GM10248 (cell line): ENCODE data around the gene BRF1.

Experiments
- CTCF ChIA-PET: fragments of 300-600 bp; sonication (Branson Sonifier 250); formaldehyde crosslinking; extraction: SDS; loops from one replicate; lab custom pipeline; 2021; ENCODE audit warnings: antibody characterized with exemption; lab: Yijun Ruan, JAX
- POLR2A ChIA-PET: fragments of 350-650 bp; sonication (Branson Sonifier 250); formaldehyde crosslinking; extraction: SDS; loops from one replicate; lab custom pipeline; 2020; ENCODE audit warnings: antibody characterized with exemption; lab: Yijun Ruan, JAX
- DNase-seq: peaks from one replicate; pipeline ENCODE4 v3.0.0; 2012; ENCODE audit errors: extremely low spot score
- TF ChIP-seq, protein P1 (sequence below): IDR thresholded peaks from 2 replicates; pipeline ENCODE4 v1.5.1; 2012; ENCODE audit warnings: mild to moderate bottlenecking, low read depth; ENCODE audit errors: extremely low read depth, missing control alignments, control extremely low read depth

The BRF1 gene

DNA sequence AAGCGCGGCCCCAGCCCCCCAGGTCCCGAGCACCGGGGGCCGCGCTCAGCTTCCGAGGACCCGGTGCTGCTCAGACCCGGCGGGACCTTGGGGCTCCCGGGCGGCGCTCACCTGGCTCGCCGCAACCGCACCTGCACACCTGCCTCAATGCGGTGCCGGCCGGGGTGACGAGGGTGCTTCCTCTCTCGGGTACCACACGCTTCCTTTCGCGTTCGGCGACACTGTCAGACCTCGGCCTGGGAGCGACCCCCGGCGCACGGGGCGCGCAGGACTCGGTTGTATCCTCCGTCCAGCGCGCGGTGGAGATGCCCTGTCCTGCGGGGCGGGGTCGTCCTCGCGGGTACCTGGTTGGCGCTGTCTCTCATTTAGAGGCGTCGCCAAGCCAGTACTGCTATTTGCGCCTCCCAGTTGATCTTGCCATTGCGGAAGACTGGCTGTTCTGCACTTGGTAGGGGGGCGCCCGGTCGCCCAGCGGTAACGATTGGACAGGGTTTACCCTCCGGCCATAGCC lies 14.5 kb upstream of the BRF1 start:
- ChIA-PET CTCF (interaction anchor here (1.0 to 1.4 kb wide), 2 partner anchors 23 to 56 kb away, joined by 3 read pairs; no protein-coding TSS in a partner anchor), POLR2A (interaction anchor here (1.5 kb wide), 1 partner anchor 14 kb away, joined by 9 read pairs; the partner anchor contains the start of gene BRF1)
- no peak for DNase-seq
- TF ChIP-seq, protein P1, sequence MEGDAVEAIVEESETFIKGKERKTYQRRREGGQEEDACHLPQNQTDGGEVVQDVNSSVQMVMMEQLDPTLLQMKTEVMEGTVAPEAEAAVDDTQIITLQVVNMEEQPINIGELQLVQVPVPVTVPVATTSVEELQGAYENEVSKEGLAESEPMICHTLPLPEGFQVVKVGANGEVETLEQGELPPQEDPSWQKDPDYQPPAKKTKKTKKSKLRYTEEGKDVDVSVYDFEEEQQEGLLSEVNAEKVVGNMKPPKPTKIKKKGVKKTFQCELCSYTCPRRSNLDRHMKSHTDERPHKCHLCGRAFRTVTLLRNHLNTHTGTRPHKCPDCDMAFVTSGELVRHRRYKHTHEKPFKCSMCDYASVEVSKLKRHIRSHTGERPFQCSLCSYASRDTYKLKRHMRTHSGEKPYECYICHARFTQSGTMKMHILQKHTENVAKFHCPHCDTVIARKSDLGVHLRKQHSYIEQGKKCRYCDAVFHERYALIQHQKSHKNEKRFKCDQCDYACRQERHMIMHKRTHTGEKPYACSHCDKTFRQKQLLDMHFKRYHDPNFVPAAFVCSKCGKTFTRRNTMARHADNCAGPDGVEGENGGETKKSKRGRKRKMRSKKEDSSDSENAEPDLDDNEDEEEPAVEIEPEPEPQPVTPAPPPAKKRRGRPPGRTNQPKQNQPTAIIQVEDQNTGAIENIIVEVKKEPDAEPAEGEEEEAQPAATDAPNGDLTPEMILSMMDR: no peak

DNA sequence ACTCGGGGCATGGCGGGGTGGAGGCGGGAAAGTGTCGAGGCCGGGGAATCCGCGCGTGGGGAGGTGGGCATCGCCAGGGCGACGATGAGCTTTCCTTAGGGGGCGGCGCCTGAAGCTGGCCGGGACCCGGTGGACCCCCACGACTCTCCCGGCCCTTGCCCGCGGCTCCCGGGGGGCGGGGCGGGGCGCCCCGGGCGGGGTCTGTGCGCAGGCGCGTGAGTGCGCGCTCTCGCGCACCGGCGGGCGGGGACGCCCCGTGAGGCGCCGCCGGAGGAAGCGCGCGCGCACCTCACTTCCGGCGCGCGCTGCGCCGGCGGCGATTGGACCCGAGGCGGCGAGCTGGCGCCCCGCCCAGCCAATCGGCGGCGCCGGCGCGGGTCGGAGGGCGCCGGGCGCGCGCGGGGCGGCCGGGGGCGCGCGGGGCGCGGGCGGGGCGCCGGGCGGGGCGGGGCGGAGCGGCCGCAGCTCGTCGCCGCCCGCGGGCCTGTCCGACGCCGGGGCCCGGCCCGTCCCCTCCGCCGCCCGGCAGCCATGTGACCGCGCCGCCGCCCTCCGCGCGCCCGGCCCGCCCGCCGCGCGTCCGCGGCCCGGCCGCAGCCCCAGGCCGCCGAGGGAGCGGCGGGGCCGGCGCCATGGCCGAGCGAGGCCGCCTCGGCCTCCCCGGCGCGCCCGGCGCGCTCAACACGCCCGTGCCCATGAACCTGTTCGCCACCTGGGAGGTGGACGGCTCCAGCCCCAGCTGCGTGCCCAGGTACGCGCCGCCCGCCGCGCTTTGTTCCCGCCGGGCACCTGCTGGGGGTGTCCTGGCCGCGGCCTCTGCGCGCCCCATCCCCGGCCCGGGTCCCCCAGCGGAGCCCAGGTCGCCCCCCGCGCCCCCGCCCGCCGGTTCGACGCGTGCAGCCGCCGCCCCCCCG lies 13.7 kb upstream of the BRF1 start, which contains the start of gene PACS2:
Gene PACS2 (plus strand): TSS at position 462 of the 914 bp plus-strand sequence. CDS start 171 bp downstream, at position 633.
- CTCF ChIA-PET: interaction anchor here (0.7 to 1.4 kb wide), 6 partner anchors 17 to 175 kb away, joined by 3 read pairs; no protein-coding TSS in a partner anchor
- TF ChIP-seq, protein P1: no peak
- POLR2A ChIA-PET: interaction anchor here (0.9 to 1.5 kb wide), 2 partner anchors 14 to 66 kb away, joined by 3 to 9 read pairs; partner anchors contain the start of genes BRF1 and BTBD6

DNA sequence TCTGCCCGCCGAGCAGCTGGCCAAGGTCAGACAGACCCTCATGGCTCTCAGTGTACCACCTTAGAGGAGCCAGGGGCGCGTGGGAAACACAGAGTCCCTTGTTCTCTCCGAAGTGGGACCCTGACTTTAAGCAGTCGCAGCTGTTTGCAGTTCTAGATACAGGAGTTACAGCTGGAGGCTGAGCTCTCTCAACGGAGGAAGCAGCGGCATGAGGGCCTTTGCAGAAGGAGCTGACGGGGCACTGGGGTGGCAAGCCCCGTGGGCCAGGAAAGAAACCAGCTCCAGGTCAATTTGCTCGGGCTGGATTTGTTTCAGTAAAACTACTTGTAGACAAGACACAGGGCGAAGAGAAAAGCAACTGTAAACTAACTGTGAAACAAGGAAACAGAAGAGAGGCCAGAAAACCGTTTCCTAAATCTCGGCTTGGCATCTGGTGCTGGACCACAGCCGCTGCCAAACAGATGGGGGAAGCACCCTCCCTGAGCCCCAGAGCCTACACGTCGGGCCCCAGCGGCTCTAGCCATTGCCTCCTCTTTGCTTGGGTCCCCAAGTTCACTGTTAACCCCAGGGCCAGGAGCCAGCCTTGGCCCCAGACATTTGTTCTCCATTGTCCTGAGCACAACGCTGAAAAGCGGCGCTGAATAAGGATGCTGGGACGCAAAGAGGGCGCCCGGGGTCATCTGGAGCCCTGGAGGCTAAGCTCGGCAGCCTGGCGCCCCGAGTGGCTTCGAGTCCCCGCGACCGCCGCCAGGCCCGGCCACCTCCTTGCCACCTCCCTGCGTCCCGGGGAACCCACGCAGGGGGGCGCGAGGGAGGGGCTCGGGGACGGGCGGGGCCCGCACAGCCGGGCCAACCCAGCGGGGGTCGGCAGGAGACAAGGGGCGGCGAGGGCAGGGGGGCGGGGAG lies 12.8 kb upstream of the BRF1 start:
- CTCF ChIA-PET: interaction anchor here (1.0 to 1.4 kb wide), 5 partner anchors 16 to 176 kb away, joined by 3 read pairs; no protein-coding TSS in a partner anchor
- TF ChIP-seq, protein P1: no peak
- POLR2A ChIA-PET: interaction anchor here (0.9 to 1.5 kb wide), 2 partner anchors 13 to 65 kb away, joined by 3 to 9 read pairs; partner anchors contain the start of genes BRF1 and BTBD6

More for the DNA sequence above, 13.7 kb upstream of the BRF1 start, which contains the start of gene PACS2:
- peak; percentile 98 for DNase-seq

DNA sequence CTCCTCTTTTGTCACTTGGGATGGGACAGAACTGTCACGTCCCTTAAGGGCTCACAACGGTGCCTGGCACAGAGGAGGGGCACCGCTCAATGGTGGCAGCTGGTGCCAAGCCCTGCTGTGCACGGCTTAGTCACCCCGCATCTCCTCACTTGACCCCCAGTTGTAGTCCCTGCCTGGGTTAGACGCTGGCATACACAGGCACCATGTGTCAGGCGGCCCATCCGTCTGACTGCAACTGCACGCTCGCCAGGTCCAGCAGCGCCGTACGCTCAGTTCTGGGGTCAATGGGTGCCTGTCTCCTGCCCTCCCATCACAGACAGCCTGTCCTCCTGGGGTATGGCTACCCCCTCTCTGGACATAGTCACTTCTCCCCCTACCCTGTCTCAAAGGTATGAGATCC lies 12.2 kb upstream of the BRF1 start:
- ChIA-PET POLR2A (no interaction called here), CTCF (no interaction called here)
- TF ChIP-seq, protein P1: no peak
- DNase-seq: no peak

More for the DNA sequence above, 12.8 kb upstream of the BRF1 start:
- DNase-seq: no peak

DNA sequence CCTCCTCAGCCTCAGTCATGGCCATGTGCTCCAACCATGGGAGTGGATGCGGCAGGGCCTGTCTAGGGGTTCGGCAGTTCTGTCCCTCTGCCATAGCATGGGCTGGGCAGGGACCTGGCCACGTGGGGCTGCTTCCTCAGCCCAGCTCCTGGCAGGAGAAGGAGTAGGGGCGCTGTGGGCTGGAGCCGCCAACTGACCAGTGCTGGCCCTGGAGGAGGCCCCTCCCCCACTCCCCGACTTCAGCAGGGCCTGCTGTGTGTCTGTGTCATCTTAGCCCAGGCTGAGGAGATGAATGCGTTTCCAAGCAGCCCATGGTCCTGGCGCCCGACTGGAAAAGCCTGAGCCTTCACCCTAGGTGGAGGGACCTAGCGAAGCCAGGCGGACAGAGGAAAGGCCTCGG lies 11.0 kb upstream of the BRF1 start:
- POLR2A ChIA-PET: no interaction called here
- CTCF ChIA-PET: interaction anchor here (1.7 kb wide), 1 partner anchor 11 kb away, joined by 7 read pairs; the partner anchor contains the start of gene BRF1
- TF ChIP-seq, protein P1: no peak
- DNase-seq: no peak

DNA sequence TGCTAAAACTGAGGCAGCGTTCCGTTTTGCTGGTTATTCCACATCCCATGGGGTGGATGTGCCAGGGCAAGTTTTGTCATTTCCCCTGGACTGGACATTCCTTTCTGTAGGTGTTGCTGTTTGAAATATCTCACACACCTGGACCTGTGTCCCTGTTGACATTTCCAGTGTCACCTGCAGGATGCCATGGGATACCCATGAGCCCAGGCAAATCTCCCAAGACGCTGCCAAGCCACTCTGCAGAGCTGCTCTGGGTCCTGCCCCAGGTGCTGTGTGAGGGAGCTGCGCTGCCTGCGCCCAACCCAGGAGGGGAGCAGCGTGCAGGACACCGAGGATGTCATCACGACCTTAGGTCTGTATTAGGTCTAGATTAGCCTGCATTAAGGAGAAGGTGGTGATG lies 8.6 kb upstream of the BRF1 start:
- TF ChIP-seq, protein P1: no peak
- ChIA-PET CTCF (no interaction called here), POLR2A (no interaction called here)
- no peak for DNase-seq
